Inferior parietal cortex (tissue), 1 donor: Measurements from ENCODE around the gene CTDSPL.
A peak's percentile ranks its signal among the peaks of the same experiment; 100 is the strongest.
"Not testable (repeated sequence)": the region's sequence is repeated elsewhere in the genome, so short reads cannot be mapped to it uniquely, and the experiment has no call there.

Experiments used
- DNase-seq: peaks from one replicate; pipeline ENCODE4 v3.0.0-alpha.2; 2016; ENCODE audit errors: extremely low spot score

The CTDSPL gene

GRCh38 chr3:37968813-37969595 lies 107.3 kb downstream of the CTDSPL start:
- DNase-seq, result no peak

GRCh38 chr3:37969596-37970100 lies 108.0 kb downstream of the CTDSPL start:
- no peak for DNase-seq

GRCh38 chr3:37970802-37971201 lies 109.1 kb downstream of the CTDSPL start:
- DNase-seq, result no peak

- DNase-seq, result no peak
These were observed 109.8 kb downstream of the CTDSPL start for GRCh38 chr3:37971467-37971866.

- DNase-seq, result not testable (repeated sequence)
These were observed 110.4 kb downstream of the CTDSPL start for GRCh38 chr3:37972056-37972455.

- peak; percentile 24 for DNase-seq
These were observed 111.8 kb downstream of the CTDSPL start for GRCh38 chr3:37973246-37974054.

DNA sequence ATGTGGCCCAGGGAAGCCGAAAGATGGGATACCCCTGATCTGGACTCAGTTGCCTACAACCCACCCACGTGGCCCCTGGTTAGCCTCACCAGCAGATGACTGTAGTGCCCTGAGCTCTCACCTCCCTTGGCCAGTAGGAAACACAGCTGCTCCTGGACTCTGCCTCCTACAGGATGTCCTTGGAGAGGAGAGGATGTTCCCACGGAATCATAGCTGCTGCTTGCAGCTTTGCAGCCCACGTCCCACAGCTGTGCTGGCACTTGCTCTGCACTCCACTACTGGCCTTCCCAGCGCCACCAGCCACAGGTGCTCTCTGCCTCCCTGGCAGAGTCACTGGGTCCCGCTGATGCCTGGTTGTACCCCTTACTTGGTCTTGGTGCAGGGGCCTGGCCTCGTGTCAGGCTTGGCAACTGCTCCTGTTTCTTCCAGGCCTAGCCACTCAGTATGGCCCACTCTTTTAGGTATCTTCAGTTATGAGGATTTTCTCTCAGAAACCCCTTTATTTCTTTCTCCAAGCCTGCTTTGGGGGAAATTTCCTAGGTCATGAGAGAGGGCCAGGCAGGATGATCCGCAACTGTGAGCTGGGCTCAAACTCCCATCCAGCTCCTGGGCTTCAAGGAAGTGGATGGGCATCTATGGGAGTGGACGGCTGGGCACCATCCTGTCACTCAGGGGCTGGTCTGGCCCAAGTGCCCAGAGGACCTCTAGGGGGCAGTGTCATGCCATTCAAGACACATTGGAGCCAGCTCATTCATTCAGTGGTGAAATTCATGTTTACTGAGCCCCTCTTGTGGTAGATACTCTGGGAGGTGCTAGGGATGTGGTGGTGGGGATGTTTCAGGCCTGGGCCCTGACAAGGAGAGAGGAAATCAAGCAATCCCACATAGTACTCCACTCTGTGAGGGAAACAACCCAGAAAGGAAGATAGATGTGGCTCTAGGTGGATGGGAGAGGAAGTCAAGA lies 112.7 kb downstream of the CTDSPL start:
- peak; percentile 80 for DNase-seq

GRCh38 chr3:37979541-37980461 lies 118.1 kb downstream of the CTDSPL start:
- no peak for DNase-seq

- no peak for DNase-seq
These were observed 119.0 kb downstream of the CTDSPL start for GRCh38 chr3:37980462-37981347.

DNA sequence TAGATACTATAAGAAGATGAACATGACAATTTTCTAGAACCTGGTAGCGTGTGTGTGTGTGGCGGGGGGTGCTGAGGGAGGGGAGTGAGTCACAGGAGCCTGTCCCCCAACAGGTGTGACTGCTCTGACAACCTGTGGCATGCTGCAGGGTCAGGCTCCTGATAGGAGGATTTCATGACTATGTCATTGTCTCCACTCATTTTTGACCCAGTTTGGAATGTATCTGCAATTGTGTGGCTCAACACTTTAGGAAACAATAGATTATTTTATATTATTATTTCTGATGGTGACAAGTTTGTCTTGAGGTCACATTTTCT lies 119.6 kb downstream of the CTDSPL start:
- DNase-seq, result no peak

- no peak for DNase-seq
These were observed 120.7 kb downstream of the CTDSPL start for GRCh38 chr3:37982331-37982730.

GRCh38 chr3:37984051-37984450 lies 122.4 kb downstream of the CTDSPL start:
- DNase-seq, result no peak

DNA sequence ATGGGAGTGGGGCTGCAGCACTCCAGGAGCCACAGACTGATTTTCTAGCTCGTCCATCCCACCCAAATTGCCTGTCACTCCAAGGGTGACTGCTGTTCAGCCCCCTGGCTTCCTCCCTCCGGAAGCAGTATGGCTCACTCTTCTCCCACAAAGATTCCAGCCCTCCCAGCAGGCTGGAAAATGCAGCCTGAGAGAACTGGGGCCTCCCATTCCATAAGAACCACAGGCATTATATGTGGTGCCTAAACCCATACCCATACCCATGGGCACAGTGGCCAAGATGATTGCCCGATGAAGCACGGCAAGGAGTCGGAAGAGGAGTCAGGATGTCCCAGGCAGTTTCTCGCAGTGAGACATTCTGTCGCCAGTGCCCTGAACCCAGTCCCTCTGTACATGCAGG lies 122.9 kb downstream of the CTDSPL start:
- DNase-seq, result no peak

DNA sequence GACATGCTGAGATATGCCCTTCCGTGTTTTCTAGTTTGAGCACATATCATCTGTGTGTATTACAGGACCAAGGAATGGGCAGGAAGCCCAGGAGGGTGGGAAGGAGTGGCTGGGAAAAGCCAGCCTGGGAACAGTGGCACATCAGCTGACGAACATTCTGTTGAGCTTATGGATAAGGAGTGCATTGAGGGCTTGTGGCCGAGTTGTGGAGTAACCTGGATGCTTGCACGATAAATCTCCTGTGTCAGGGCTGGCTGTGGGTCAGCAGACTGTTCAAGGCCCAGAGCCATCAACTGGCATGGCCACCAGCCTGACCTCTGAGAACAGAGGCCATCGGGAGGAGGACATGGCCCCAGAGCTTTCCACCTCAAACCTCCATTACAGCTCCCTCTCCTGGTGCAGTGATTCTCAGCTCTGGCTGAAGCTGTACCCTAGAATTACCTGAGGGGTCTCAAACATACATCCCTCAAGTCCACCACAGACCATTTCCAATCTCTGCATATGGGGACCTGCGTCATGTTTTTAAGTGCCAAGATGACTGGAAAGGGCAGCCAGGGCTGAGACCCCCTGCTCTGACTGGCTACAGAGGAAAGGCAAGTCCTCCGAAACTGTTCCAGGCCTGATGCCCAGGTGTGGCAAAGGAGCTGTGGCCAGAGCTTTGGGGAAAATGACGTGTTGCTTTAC lies 124.1 kb downstream of the CTDSPL start:
- peak; percentile 46 for DNase-seq

DNA sequence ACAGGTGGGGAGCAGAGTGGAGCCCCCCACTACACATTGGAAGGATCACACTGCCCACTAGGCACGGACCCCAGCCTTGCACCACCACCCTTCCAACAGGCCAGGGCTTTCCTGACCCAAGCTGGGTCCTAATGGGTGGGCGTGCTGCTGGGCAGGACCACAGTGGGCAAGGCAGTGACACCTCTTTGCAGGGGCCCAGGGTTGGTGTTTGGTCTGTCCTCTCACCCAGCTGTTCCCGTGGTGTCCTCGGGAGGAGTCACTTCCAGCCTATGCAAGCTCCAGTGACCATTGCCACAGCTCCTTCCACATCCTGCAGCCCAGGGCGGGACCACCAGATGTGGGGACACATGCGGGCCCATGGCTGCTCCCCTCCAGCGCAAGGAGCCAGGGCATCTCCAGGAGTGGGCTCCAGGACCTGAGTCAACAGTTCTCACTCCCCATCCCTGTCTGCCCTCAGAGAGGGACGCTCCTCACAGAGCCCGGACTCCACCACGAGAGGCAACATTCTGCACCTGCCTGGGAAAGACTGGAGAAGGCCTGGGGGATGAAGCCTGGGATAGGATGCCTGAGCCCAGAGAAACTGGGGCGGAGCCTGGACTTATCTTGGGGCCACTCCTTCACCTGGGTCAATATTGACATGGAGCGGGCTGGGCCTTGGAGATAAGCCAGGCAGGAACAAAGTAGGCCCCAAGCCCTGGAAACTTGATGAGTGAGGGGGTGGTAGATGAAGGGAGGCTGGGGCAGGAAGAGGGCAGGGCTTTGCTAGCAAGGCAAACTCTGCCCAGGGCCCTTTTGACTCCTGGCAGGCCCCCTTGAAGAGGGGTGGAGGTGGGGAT lies 125.0 kb downstream of the CTDSPL start:
- peak; percentile 42 for DNase-seq

DNA sequence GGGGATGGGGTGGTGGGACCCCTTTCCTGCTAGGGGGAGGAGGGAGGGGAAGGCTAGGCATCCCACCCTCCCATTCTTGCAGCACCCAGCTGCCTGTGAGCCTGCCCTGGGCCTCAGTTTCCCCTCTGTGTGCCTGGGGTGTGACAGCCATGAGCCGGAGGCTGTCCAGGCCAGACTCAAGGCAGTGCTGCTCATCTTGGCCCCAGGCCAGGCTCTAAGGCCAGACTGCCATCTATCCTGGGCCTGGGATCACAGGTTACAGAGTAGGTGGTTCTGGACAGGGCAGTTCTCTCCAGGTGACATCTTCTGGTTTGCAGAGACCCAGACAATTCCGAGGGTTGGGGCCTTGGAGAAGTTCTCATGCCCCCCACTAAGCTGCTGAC lies 125.6 kb downstream of the CTDSPL start:
- no peak for DNase-seq

DNA sequence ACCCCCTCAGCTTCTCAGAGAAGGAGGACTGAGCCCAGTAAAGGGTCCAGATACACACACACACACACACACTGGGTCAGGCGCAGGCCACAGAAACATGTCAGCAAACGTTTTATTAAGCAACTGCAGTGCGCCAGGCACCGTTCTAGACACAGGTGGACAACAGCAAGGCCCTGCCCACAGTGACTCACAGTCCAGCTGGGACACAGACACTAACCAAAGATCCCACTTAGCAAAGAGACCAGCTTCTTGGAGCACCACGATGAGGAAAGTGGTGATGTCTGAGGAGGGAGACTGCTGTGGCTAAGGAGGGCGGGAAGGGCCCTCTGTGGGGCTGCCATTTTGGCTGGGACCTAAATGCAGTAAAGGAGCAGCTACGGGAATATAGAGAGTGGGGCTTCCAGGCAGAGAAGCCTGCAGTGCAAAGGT lies 126.1 kb downstream of the CTDSPL start:
- no peak for DNase-seq

DNA sequence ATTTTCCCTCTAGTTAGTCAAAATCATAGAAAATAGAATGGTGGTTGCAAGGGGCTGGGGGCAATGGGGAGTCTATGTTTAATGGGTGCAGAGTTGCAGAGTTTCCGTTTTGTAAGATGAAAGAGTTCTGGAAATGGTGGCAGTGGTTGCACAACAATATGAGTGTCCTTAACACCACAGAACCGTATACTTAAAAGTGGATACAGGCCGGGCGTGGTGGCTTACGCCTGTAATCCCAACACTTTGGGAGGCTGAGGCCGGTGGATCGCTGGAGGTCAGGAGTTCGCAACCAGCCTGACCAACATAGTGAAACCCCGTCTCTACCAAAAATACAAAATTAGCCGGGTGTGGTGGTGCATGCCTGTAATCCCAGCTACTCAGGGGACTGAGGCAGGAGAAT lies 126.7 kb downstream of the CTDSPL start:
- not testable (repeated sequence) for DNase-seq
